Hippocampal formation (tissue), 2 donors: ENCODE data around the gene DIPK1C.

ENCODE experiments used
- DNase-seq, 2 donors: peaks; one replicate each; lab custom pipeline; 2025; lab: John Stamatoyannopoulos, UW

The DIPK1C gene

GRCh38 chr18:74451148-74451547 is 6.0 kb downstream of the DIPK1C start:
- no peak for DNase-seq

- peak; percentile 60 to 62 for DNase-seq
These were observed 6.5 kb downstream of the DIPK1C start for GRCh38 chr18:74450626-74451025.

GRCh38 chr18:74447404-74448152 is 9.5 kb downstream of the DIPK1C start:
- no peak for DNase-seq

- DNase-seq, result no peak
These were observed 10.3 kb downstream of the DIPK1C start for GRCh38 chr18:74446631-74447403.

- no peak for DNase-seq
These were observed 10.9 kb downstream of the DIPK1C start for GRCh38 chr18:74446178-74446577.

- no peak for DNase-seq
These were observed 11.5 kb downstream of the DIPK1C start for GRCh38 chr18:74445585-74445984.

- DNase-seq, result no peak
These were observed 13.0 kb downstream of the DIPK1C start for GRCh38 chr18:74444104-74444503.

GRCh38 chr18:74440808-74441427 is 16.2 kb downstream of the DIPK1C start:
- DNase-seq, result no peak

GRCh38 chr18:74438091-74438490 is 19.0 kb downstream of the DIPK1C start:
- no peak for DNase-seq

GRCh38 chr18:74436158-74436769 is 20.8 kb downstream of the DIPK1C start:
- no peak for DNase-seq

GRCh38 chr18:74435740-74436139 is 21.4 kb downstream of the DIPK1C start:
- DNase-seq, result no peak

GRCh38 chr18:74434466-74434865 is 22.6 kb downstream of the DIPK1C start:
- no peak for DNase-seq

GRCh38 chr18:74430806-74431571 is 26.1 kb downstream of the DIPK1C start:
- no peak for DNase-seq

GRCh38 chr18:74430231-74430630 is 26.9 kb downstream of the DIPK1C start:
- no peak for DNase-seq

- DNase-seq, result no peak
These were observed 28.0 kb downstream of the DIPK1C start for GRCh38 chr18:74429096-74429495.

GRCh38 chr18:74427442-74428112 is 29.5 kb downstream of the DIPK1C start:
- DNase-seq, result no peak

GRCh38 chr18:74425876-74426275 is 31.2 kb downstream of the DIPK1C start:
- DNase-seq, result no peak

GRCh38 chr18:74425161-74425560 is 31.9 kb downstream of the DIPK1C start:
- no peak for DNase-seq

GRCh38 chr18:74422541-74422940 is 34.6 kb downstream of the DIPK1C start:
- DNase-seq, result no peak

- no peak for DNase-seq
These were observed 36.2 kb downstream of the DIPK1C start for GRCh38 chr18:74420926-74421325.

GRCh38 chr18:74420481-74420880 is 36.6 kb downstream of the DIPK1C start:
- DNase-seq, result no peak
